A549 (cell line): Measurements from ENCODE around the gene COX4I1. TPM values are rescaled to one million over a fixed set of nuclear protein-coding genes. Genes with fewer than 3 reads are reported as not detected.

Source experiments
- ATAC-seq, 2 experiments: fragments of 200-7000 bp in 1 of 2; fragments of >200 bp in 1 of 2; cut with Nextera tagmentation in 1 of 2; cut with Tn5 transposase in 1 of 2; 3 replicates each; pipeline versions ENCODE4 v1.8.0 to v1.9.1; 2018 to 2020; ENCODE audit warnings: mild to moderate bottlenecking in 1 of 2, moderate library complexity in 1 of 2
- CTCF ChIA-PET: fragments of 300-600 bp; sonication (Branson Sonifier 250); formaldehyde crosslinking; extraction: SDS; loops from one replicate; lab custom pipeline; 2021; ENCODE audit warnings: antibody characterized with exemption, inconsistent platforms; lab: Yijun Ruan, JAX
- POLR2A ChIA-PET: fragments of 350-600 bp; formaldehyde crosslinking; extraction: SDS; loops from one replicate; lab custom pipeline; 2021; ENCODE audit warnings: antibody characterized with exemption, inconsistent platforms; lab: Yijun Ruan, JAX
- DNase-seq, 2 experiments: peaks; one replicate each; pipeline versions ENCODE4 v3.0.0 to v3.0.0-alpha.2; 2011 to 2016; ENCODE audit warnings: low read depth in 1 of 2, low spot score in 1 of 2
- FAIRE-seq: peaks from 2 replicates; lab custom pipeline; 2011; peaks lifted over from hg19 to GRCh38; lab: Jason Lieb, UNC
- H3K27ac ChIP-seq, 2 experiments: fragments of >200 bp; sonication (Bioruptor Twin); formaldehyde crosslinking; 3 replicates each; pipeline ENCODE4 v1.5.1; 2016 to 2017
- H3K4me1 ChIP-seq: fragments of >200 bp; sonication (Bioruptor Twin); formaldehyde crosslinking; 3 replicates; pipeline ENCODE4 v1.6.1; 2016
- H3K4me2 ChIP-seq: fragments of >200 bp; sonication (Bioruptor Twin); formaldehyde crosslinking; 3 replicates; pipeline ENCODE4 v1.6.1; 2016
- H3K4me3 ChIP-seq: fragments of >200 bp; sonication (Bioruptor Twin); formaldehyde crosslinking; 3 replicates; pipeline ENCODE4 v1.5.1; 2016
- H3K9me3 ChIP-seq: fragments of >200 bp; sonication (Bioruptor Twin); formaldehyde crosslinking; 3 replicates; pipeline ENCODE4 v1.6.1; 2016
- BHLHE40 ChIP-seq: IDR thresholded peaks from 2 replicates; pipeline ENCODE4 v1.6.1; 2012; ENCODE audit warnings: low read depth, low read length, inconsistent platforms
- CHD4 ChIP-seq: fragments of 200-600 bp; sonication (generic); IDR thresholded peaks from 2 replicates; pipeline ENCODE4 v1.6.1; 2016; ENCODE audit warnings: antibody characterized with exemption, mild to moderate bottlenecking, borderline replicate concordance
- CTCF ChIP-seq: fragments of >200 bp; sonication (Bioruptor Twin); formaldehyde crosslinking; IDR thresholded peaks from 3 replicates; pipeline ENCODE4 v1.5.1; 2016
- EHMT2 ChIP-seq: fragments of 200-600 bp; sonication (generic); IDR thresholded peaks from 2 replicates; pipeline ENCODE4 v1.6.1; 2016; ENCODE audit warnings: antibody characterized with exemption, low read depth, mild to moderate bottlenecking, moderate library complexity
- ESRRA ChIP-seq: fragments of 150-350 bp; IDR thresholded peaks from 2 replicates; pipeline ENCODE4 v1.6.1; 2014; ENCODE audit warnings: mild to moderate bottlenecking, low read length, borderline replicate concordance
- FOSB ChIP-seq: fragments of 250-450 bp; sonication (Bioruptor Pico); IDR thresholded peaks from 2 replicates; pipeline ENCODE4 v1.5.0; 2020; ENCODE audit warnings: mild to moderate bottlenecking, moderate library complexity
- FOSL2 ChIP-seq, 2 experiments: fragments of 450-650 bp in 1 of 2; fragments of >200 bp in 1 of 2; sonication (Bioruptor Twin) in 1 of 2; formaldehyde crosslinking; IDR thresholded peaks; 2 replicates each; pipeline versions ENCODE4 v1.5.0 to v1.6.1; 2016 to 2020; ENCODE audit warnings: mild to moderate bottlenecking in 1 of 2, moderate library complexity in 1 of 2
- HOXA7 ChIP-seq: fragments of 250-450 bp; sonication (Bioruptor Pico); IDR thresholded peaks from 2 replicates; pipeline ENCODE4 v1.5.0; 2020; ENCODE audit warnings: mild to moderate bottlenecking, moderate library complexity
- HOXB13 ChIP-seq: fragments of 250-450 bp; sonication (Bioruptor Pico); IDR thresholded peaks from 2 replicates; pipeline ENCODE4 v1.5.0; 2020; ENCODE audit warnings: low read depth, mild to moderate bottlenecking, moderate library complexity
- JUN ChIP-seq, 2 experiments: fragments of >200 bp; sonication (Bioruptor Twin); formaldehyde crosslinking; IDR thresholded peaks; 2 replicates in 1 of 2; 3 replicates in 1 of 2; pipeline ENCODE4 v1.6.1; 2016 to 2017
- KDM1A ChIP-seq: fragments of 200-600 bp; sonication (generic); IDR thresholded peaks from 2 replicates; pipeline ENCODE4 v1.6.1; 2016; ENCODE audit warnings: low read depth, mild to moderate bottlenecking
- MAX ChIP-seq: IDR thresholded peaks from 2 replicates; pipeline ENCODE4 v1.6.1; 2012
- MAZ ChIP-seq: fragments of 150-350 bp; IDR thresholded peaks from 2 replicates; pipeline ENCODE4 v1.6.1; 2014; ENCODE audit warnings: antibody characterized with exemption, low read depth, low read length, borderline replicate concordance
- NFE2L2 ChIP-seq: fragments of 150-350 bp; conservative IDR thresholded peaks from 2 replicates; pipeline ENCODE4 v1.6.1; 2014; ENCODE audit warnings: low read length
- NPAS2 ChIP-seq: fragments of 250-450 bp; sonication (Bioruptor Pico); IDR thresholded peaks from 2 replicates; pipeline ENCODE4 v1.8.0; 2022; ENCODE audit warnings: mild to moderate bottlenecking, moderate library complexity, borderline replicate concordance
- NR3C1 ChIP-seq: fragments of >200 bp; sonication (Bioruptor Twin); formaldehyde crosslinking; IDR thresholded peaks from 3 replicates; pipeline ENCODE4 v1.6.1; 2017
- PHF8 ChIP-seq: fragments of 200-600 bp; sonication (generic); IDR thresholded peaks from 2 replicates; pipeline ENCODE4 v1.6.1; 2016; ENCODE audit warnings: low read depth, mild to moderate bottlenecking, antibody characterized with exemption, moderate library complexity, borderline replicate concordance
- RARB ChIP-seq: fragments of 250-450 bp; sonication (Bioruptor Pico); IDR thresholded peaks from 2 replicates; pipeline ENCODE4 v1.8.0; 2021; ENCODE audit warnings: mild to moderate bottlenecking, moderate library complexity
- RCOR1 ChIP-seq: fragments of 150-350 bp; IDR thresholded peaks from 2 replicates; pipeline ENCODE4 v1.6.1; 2014; ENCODE audit warnings: antibody characterized with exemption, low read length, low read depth
- ZSCAN20 ChIP-seq: fragments of 250-450 bp; sonication (Bioruptor Pico); IDR thresholded peaks from 2 replicates; pipeline ENCODE4 v1.8.0; 2022; ENCODE audit warnings: mild to moderate bottlenecking, moderate library complexity
- WGBS: methylation state at CpG from one replicate; pipeline ENCODE4 v1.1.6; 2017; ENCODE audit errors: missing lambda C conversion rate; 5-methylcytosine and 5-hydroxymethylcytosine counted together
- polyA plus RNA-seq, 4 experiments: library from polyadenylated mRNA; depleted of rRNA in 3 of 4; stranded (reverse); fragments of >200 nt; fragmentation: RNase III in 1 of 4; extraction: RNeasy Plus Mini Kit Qiagen cat#74134 plus additional on column Dnase treatment in 1 of 4; gene quantifications; 2 replicates in 3 of 4; 3 replicates in 1 of 4; pipeline ENCODE4 v1.2.3, GENCODE V29; 2011 to 2017
- TF ChIP-seq, protein P1 (sequence below): fragments of 150-350 bp; IDR thresholded peaks from 2 replicates; pipeline ENCODE4 v1.6.1; 2014; ENCODE audit warnings: low read depth, mild to moderate bottlenecking, low read length
- TF ChIP-seq, protein P2 (sequence below): fragments of 250-450 bp; sonication (Bioruptor Pico); IDR thresholded peaks from 2 replicates; pipeline ENCODE4 v1.5.0; 2020; ENCODE audit warnings: low read depth, mild to moderate bottlenecking, moderate library complexity
- TF ChIP-seq, protein P3 (sequence below): fragments of >200 bp; sonication (Bioruptor Twin); formaldehyde crosslinking; IDR thresholded peaks from 3 replicates; pipeline ENCODE4 v1.6.1; 2016
- TF ChIP-seq, protein P4 (sequence below): IDR thresholded peaks from 2 replicates; pipeline ENCODE4 v1.6.1; 2012
- TF ChIP-seq, protein P5 (sequence below): IDR thresholded peaks from 2 replicates; pipeline ENCODE4 v1.6.1; 2012; ENCODE audit warnings: low read depth, borderline replicate concordance

The COX4I1 gene
- polyA plus RNA-seq, 2 of the 4 experiments (the other 2 are of a cell fraction), result 783 to 929 TPM

GRCh38 chr16:85854935-85855334 lies 55.4 kb downstream of the COX4I1 start:
- Histone ChIP-seq H3K27ac (no peak overlapping the region), H3K9me3 (peaks cover 2% of the 10 kb centered on the region; the same call in 1 of the 3 replicates), H3K4me2 (no peak overlapping the region), H3K4me3 (no peak overlapping the region), H3K4me1 (no peaks in the 10 kb centered on the region)
- CTCF ChIA-PET, result interaction anchor here (0.6 to 3.3 kb wide), 4 partner anchors 12 to 1840 kb away, joined by 3 to 11 read pairs (median 4); no protein-coding TSS in a partner anchor
- DNase-seq (no peak), ATAC-seq (no peak), FAIRE-seq (no peak)
- POLR2A ChIA-PET, result no interaction called here
- TF ChIP-seq NPAS2 (CRISPR knock-in tag), result no peak
- TF ChIP-seq, protein P1, sequence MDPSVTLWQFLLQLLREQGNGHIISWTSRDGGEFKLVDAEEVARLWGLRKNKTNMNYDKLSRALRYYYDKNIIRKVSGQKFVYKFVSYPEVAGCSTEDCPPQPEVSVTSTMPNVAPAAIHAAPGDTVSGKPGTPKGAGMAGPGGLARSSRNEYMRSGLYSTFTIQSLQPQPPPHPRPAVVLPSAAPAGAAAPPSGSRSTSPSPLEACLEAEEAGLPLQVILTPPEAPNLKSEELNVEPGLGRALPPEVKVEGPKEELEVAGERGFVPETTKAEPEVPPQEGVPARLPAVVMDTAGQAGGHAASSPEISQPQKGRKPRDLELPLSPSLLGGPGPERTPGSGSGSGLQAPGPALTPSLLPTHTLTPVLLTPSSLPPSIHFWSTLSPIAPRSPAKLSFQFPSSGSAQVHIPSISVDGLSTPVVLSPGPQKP, result no peak
- no peak for TF ChIP-seq CHD4
- TF ChIP-seq MAZ, result no peak
- TF ChIP-seq, protein P2, sequence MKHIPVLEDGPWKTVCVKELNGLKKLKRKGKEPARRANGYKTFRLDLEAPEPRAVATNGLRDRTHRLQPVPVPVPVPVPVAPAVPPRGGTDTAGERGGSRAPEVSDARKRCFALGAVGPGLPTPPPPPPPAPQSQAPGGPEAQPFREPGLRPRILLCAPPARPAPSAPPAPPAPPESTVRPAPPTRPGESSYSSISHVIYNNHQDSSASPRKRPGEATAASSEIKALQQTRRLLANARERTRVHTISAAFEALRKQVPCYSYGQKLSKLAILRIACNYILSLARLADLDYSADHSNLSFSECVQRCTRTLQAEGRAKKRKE (CRISPR knock-in tag), result no peak
- no peak for TF ChIP-seq RCOR1
- no peak for TF ChIP-seq RARB
- TF ChIP-seq, protein P3, sequence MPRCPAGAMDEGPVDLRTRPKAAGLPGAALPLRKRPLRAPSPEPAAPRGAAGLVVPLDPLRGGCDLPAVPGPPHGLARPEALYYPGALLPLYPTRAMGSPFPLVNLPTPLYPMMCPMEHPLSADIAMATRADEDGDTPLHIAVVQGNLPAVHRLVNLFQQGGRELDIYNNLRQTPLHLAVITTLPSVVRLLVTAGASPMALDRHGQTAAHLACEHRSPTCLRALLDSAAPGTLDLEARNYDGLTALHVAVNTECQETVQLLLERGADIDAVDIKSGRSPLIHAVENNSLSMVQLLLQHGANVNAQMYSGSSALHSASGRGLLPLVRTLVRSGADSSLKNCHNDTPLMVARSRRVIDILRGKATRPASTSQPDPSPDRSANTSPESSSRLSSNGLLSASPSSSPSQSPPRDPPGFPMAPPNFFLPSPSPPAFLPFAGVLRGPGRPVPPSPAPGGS, result no peak
- TF ChIP-seq CTCF, result no peak
- TF ChIP-seq HOXB13 (CRISPR knock-in tag), result no peak
- TF ChIP-seq BHLHE40, result no peak
- no peak for TF ChIP-seq NR3C1
- TF ChIP-seq MAX, result no peak
- no peak for TF ChIP-seq ESRRA
- TF ChIP-seq, protein P4, sequence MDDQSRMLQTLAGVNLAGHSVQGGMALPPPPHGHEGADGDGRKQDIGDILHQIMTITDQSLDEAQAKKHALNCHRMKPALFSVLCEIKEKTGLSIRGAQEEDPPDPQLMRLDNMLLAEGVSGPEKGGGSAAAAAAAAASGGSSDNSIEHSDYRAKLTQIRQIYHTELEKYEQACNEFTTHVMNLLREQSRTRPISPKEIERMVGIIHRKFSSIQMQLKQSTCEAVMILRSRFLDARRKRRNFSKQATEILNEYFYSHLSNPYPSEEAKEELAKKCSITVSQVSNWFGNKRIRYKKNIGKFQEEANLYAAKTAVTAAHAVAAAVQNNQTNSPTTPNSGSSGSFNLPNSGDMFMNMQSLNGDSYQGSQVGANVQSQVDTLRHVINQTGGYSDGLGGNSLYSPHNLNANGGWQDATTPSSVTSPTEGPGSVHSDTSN, result no peak
- 46% methylated on average over 1 of the region's 1 CpG for WGBS

GRCh38 chr16:85856079-85856478 lies 56.6 kb downstream of the COX4I1 start:
- peaks cover 2% of the 10 kb centered on the region; the same call in 1 of the 3 replicates for H3K9me3 ChIP-seq
- POLR2A ChIA-PET, result no interaction called here
- no peaks in the 10 kb centered on the region for H3K4me1 ChIP-seq
- no peak overlapping the region for H3K27ac ChIP-seq
- 29% methylated on average over 5 of the region's 6 CpGs for WGBS
- DNase-seq (no peak), FAIRE-seq (no peak), ATAC-seq (no peak)
- CTCF ChIA-PET, result interaction anchor here (1.3 kb wide), 1 partner anchor 11 kb away, joined by 4 read pairs; no protein-coding TSS in a partner anchor
- H3K4me2 ChIP-seq, result no peak overlapping the region
- H3K4me3 ChIP-seq, result no peak overlapping the region
- TF ChIP-seq HOXA7, result no peak
- no peak for TF ChIP-seq FOSL2 (IDR thresholded peaks at IDR 0.05)
- TF ChIP-seq FOSL2 (CRISPR knock-in tag; IDR thresholded peaks at IDR 0.05), result no peak
- no peak for TF ChIP-seq EHMT2
- TF ChIP-seq NFE2L2, result no peak
- no peak for TF ChIP-seq PHF8
- no peak for TF ChIP-seq CTCF
- TF ChIP-seq, protein P2 (CRISPR knock-in tag), result no peak
- TF ChIP-seq, protein P5, sequence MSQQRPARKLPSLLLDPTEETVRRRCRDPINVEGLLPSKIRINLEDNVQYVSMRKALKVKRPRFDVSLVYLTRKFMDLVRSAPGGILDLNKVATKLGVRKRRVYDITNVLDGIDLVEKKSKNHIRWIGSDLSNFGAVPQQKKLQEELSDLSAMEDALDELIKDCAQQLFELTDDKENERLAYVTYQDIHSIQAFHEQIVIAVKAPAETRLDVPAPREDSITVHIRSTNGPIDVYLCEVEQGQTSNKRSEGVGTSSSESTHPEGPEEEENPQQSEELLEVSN, result no peak
- no peak for TF ChIP-seq KDM1A
- no peak for TF ChIP-seq ZSCAN20 (CRISPR knock-in tag)
- TF ChIP-seq ESRRA, result no peak
- no peak for TF ChIP-seq FOSB (CRISPR knock-in tag)
- TF ChIP-seq JUN (IDR thresholded peaks at IDR 0.05), result no peak
